A549 (cell line): ENCODE data around the gene ALG14.
A peak's percentile ranks its signal among the peaks of the same experiment; 100 is the strongest.

Experiments
- ESRRA ChIP-seq: fragments of 150-350 bp; IDR thresholded peaks from 2 replicates; pipeline ENCODE4 v1.6.1; 2014; ENCODE audit warnings: mild to moderate bottlenecking, low read length, borderline replicate concordance
- POLR2A ChIP-seq: IDR thresholded peaks from 2 replicates; pipeline ENCODE4 v1.6.1; 2012; ENCODE audit warnings: mild to moderate bottlenecking, low read length
- RAD21 ChIP-seq, 2 experiments: fragments of >200 bp in 1 of 2; sonication (Bioruptor Twin) in 1 of 2; formaldehyde crosslinking in 1 of 2; IDR thresholded peaks in 1 of 2; conservative IDR thresholded peaks in 1 of 2; 2 replicates in 1 of 2; 3 replicates in 1 of 2; pipeline ENCODE4 v1.6.1; 2012 to 2018; ENCODE audit warnings: inconsistent platforms in 1 of 2
- SMC3 ChIP-seq: fragments of >200 bp; sonication (Bioruptor Twin); formaldehyde crosslinking; IDR thresholded peaks from 3 replicates; pipeline ENCODE4 v1.6.1; 2018; ENCODE audit warnings: inconsistent platforms
- TFCP2L1 ChIP-seq: fragments of 250-450 bp; sonication (Bioruptor Pico); IDR thresholded peaks from 2 replicates; pipeline ENCODE4 v1.5.0; 2021; ENCODE audit warnings: mild to moderate bottlenecking
- ZFP36 ChIP-seq: fragments of 450-650 bp; IDR thresholded peaks from 2 replicates; pipeline ENCODE4 v1.6.1; 2014; ENCODE audit warnings: borderline replicate concordance; ENCODE audit not compliant: partially characterized antibody
- TF ChIP-seq, protein P1 (sequence below): fragments of 150-350 bp; IDR thresholded peaks from 2 replicates; pipeline ENCODE4 v1.6.1; 2014; ENCODE audit warnings: low read depth, mild to moderate bottlenecking, low read length
- TF ChIP-seq, protein P2 (sequence below): fragments of >200 bp; sonication (Bioruptor Twin); formaldehyde crosslinking; IDR thresholded peaks from 3 replicates; pipeline ENCODE4 v1.5.1; 2016
- TF ChIP-seq, protein P3 (sequence below): IDR thresholded peaks from 2 replicates; pipeline ENCODE4 v1.6.1; 2012

DNA sequence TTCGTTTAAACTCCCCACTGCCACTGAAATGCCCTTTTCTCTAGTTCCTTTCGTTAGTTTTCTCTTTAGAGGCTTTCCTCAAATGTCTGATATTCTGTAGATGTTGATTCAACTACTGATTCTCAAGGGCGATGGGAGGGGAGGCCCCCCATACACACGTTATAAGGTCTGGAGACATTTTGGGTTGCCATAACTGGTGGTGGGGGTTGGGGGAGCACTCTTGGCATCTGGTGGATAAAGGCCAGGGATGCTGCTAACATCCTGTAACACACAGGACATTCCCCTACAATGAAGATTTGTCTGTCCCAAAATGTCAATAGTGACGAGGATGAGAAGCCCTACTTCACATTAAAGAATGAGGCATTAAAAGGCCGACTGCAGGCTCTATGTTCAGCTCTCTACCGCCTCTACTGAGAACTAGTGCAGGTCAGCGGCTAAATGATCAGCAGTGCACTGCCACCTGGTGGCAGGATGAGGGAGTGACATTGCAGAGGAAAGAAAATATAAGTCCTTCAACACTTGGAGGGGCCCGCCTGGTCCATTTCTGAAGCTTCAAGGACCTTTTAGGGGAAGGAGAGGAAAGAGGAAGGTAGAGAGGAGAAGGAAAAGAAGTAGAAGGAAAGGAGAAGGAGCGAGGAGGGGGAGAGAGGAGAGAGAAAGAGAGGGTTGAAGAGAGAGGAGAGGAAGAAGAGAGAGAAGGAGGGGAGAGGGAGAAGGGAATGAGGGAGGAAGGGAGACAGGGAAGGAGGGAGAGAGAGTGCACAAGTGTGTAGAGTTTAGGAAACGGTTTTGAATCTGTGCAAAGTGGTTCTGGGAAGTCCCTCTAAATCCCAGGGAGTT lies 29.4 kb downstream of the ALG14 start:
- TF ChIP-seq, protein P1, sequence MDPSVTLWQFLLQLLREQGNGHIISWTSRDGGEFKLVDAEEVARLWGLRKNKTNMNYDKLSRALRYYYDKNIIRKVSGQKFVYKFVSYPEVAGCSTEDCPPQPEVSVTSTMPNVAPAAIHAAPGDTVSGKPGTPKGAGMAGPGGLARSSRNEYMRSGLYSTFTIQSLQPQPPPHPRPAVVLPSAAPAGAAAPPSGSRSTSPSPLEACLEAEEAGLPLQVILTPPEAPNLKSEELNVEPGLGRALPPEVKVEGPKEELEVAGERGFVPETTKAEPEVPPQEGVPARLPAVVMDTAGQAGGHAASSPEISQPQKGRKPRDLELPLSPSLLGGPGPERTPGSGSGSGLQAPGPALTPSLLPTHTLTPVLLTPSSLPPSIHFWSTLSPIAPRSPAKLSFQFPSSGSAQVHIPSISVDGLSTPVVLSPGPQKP, result no peak
- peak; percentile 90 to 92 for TF ChIP-seq RAD21 (conservative IDR thresholded peaks at IDR 0.05 in 1 of 2, IDR thresholded peaks at IDR 0.05 in 1 of 2)
- TF ChIP-seq ZFP36, result no peak
- TF ChIP-seq SMC3, result peak; percentile 92
- TF ChIP-seq, protein P2, sequence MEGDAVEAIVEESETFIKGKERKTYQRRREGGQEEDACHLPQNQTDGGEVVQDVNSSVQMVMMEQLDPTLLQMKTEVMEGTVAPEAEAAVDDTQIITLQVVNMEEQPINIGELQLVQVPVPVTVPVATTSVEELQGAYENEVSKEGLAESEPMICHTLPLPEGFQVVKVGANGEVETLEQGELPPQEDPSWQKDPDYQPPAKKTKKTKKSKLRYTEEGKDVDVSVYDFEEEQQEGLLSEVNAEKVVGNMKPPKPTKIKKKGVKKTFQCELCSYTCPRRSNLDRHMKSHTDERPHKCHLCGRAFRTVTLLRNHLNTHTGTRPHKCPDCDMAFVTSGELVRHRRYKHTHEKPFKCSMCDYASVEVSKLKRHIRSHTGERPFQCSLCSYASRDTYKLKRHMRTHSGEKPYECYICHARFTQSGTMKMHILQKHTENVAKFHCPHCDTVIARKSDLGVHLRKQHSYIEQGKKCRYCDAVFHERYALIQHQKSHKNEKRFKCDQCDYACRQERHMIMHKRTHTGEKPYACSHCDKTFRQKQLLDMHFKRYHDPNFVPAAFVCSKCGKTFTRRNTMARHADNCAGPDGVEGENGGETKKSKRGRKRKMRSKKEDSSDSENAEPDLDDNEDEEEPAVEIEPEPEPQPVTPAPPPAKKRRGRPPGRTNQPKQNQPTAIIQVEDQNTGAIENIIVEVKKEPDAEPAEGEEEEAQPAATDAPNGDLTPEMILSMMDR, result peak; percentile 95
- TF ChIP-seq ESRRA, result no peak
- TF ChIP-seq POLR2A, result no peak
- TF ChIP-seq, protein P3, sequence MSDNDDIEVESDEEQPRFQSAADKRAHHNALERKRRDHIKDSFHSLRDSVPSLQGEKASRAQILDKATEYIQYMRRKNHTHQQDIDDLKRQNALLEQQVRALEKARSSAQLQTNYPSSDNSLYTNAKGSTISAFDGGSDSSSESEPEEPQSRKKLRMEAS, result no peak
- no peak for TF ChIP-seq TFCP2L1 (CRISPR knock-in tag)
